ENCODE data around the gene LONP2.

The LONP2 gene

GRCh38 chr16:48244080-48244862, at the start of gene LONP2:
Gene LONP2, plus strand, starts transcription at chr16:48244300. Its CDS starts 89 bp downstream, at chr16:48244389.
- peak; percentile 48 for DNase-seq (ENCODE audit: low read depth)
- no peak for TF ChIP-seq CTCF (IDR thresholded peaks at IDR 0.05; ENCODE audit: control insufficient read depth, insufficient read depth, low read depth, low read length, missing control alignments)
- peak within 1 kb of the TSS; percentile 87 for H3K4me3 ChIP-seq (ENCODE audit: control insufficient read depth, low read depth, low read length)

GRCh38 chr16:48194828-48195556, 49.1 kb upstream of the LONP2 start:
- no peak for TF ChIP-seq CTCF (IDR thresholded peaks at IDR 0.05; ENCODE audit: control insufficient read depth, insufficient read depth, low read depth, low read length, missing control alignments)
- H3K4me3 ChIP-seq (ENCODE audit: control insufficient read depth, low read depth, low read length): no peak overlapping the region
- no peak for DNase-seq (ENCODE audit: low read depth)

GRCh38 chr16:48197294-48197693, 46.8 kb upstream of the LONP2 start:
- no peak for DNase-seq (ENCODE audit: low read depth)
- no peak for TF ChIP-seq CTCF (IDR thresholded peaks at IDR 0.05; ENCODE audit: control insufficient read depth, insufficient read depth, low read depth, low read length, missing control alignments)

GRCh38 chr16:48201515-48202201, 42.4 kb upstream of the LONP2 start:
- TF ChIP-seq CTCF (IDR thresholded peaks at IDR 0.05; ENCODE audit: control insufficient read depth, insufficient read depth, low read depth, low read length, missing control alignments): no peak
- H3K4me3 ChIP-seq (ENCODE audit: control insufficient read depth, low read depth, low read length): no peak overlapping the region
- no peak for DNase-seq (ENCODE audit: low read depth)

More at GRCh38 chr16:48197294-48197693, 46.8 kb upstream of the LONP2 start:
- no peak overlapping the region for H3K4me3 ChIP-seq (ENCODE audit: control insufficient read depth, low read depth, low read length)

GRCh38 chr16:48203974-48204824, 39.9 kb upstream of the LONP2 start:
- no peak overlapping the region for H3K4me3 ChIP-seq (ENCODE audit: control insufficient read depth, low read depth, low read length)
- TF ChIP-seq CTCF (IDR thresholded peaks at IDR 0.05; ENCODE audit: control insufficient read depth, insufficient read depth, low read depth, low read length, missing control alignments): no peak
- DNase-seq (ENCODE audit: low read depth): no peak

- no peak for DNase-seq (ENCODE audit: low read depth)
- no peak overlapping the region for H3K4me3 ChIP-seq (ENCODE audit: control insufficient read depth, low read depth, low read length)
- no peak for TF ChIP-seq CTCF (IDR thresholded peaks at IDR 0.05; ENCODE audit: control insufficient read depth, insufficient read depth, low read depth, low read length, missing control alignments)
Measured at GRCh38 chr16:48204825-48205151, 39.3 kb upstream of the LONP2 start.

Data from AG09309 (cell line).